Right ventricle myocardium superior (tissue), 1 donor: Measurements from ENCODE around the gene PRM2. TPM values are rescaled to one million over a fixed set of nuclear protein-coding genes. Genes with fewer than 3 reads are reported as not detected.

Experiments used
- ATAC-seq: fragments of 200-7000 bp; cut with Tn5 transposase; one replicate; pipeline ENCODE4 v1.9.1; 2020; ENCODE audit warnings: mild to moderate bottlenecking; ENCODE audit not compliant: poor library complexity
- DNase-seq: peaks from one replicate; pipeline ENCODE4 v3.0.0-alpha.2; 2020
- intact Hi-C: fragments of 100-400 bp; cut with DNase I; formaldehyde crosslinking; loops from one replicate; pipeline ENCODE4 v1.11.2; 2022
- total RNA-seq: library from RNA; stranded (reverse); fragmentation: NEBNext Ultra II Directional; extraction: Animal tissue kit (Norgen Biotek cat#: 25700); gene quantifications from one replicate; pipeline ENCODE4 v1.2.1, GENCODE V29; 2021
- donor health status: DM: no; HTN: yes; CAD: no; lungs with severe emphysema.

Gene PRM2
- total RNA-seq, 1 donor from 2014 or later, result not detected

DNA sequence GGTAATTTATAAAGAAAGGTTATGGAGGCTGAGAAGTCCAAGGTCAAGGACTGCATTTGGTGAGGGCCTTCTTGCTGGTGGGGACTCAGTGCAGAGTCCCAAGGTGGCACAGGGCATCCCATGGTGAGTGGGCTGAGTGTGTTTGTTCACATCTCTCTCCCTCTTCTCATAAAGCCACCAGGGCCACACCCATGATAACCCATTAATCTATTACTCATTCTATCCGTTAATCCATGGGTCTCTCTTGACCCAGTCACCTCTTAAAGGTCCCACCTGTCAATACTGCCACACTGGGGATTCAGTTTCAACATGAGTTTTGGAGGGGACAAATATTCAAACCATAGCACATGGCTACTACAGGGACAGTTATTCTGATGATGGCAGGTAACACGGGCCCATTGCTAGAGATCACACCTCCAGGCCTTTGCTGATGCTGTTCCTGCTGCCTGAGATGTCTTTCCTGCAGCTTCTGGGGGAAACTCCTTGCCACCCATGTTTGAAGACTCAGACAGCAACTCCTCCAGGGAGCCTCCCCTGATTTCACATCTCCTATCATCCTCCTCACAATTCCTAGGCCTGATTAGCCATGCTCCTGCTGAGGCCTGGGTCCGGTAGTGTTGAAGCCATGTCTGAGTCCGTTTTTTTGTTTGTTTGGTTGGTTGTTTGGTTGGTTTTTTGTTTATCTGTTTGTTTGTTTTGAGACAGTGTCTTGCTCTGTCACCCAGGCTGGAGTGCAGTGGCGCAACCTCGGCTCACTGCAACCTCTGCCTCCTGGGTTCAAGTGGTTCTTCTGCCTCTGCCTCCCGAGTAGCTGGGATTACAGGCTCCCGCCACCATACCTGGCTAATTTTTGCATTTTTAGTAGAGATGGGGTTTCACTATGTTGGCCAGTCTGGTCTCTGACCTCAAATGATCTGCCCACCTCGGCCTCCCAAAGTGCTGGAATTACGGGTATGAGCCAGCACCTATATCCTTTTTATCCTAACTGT, 36.3 kb downstream of the PRM2 start:
- DNase-seq (no peak), ATAC-seq (no peak)
- intact Hi-C loops, result no loop called here

DNA sequence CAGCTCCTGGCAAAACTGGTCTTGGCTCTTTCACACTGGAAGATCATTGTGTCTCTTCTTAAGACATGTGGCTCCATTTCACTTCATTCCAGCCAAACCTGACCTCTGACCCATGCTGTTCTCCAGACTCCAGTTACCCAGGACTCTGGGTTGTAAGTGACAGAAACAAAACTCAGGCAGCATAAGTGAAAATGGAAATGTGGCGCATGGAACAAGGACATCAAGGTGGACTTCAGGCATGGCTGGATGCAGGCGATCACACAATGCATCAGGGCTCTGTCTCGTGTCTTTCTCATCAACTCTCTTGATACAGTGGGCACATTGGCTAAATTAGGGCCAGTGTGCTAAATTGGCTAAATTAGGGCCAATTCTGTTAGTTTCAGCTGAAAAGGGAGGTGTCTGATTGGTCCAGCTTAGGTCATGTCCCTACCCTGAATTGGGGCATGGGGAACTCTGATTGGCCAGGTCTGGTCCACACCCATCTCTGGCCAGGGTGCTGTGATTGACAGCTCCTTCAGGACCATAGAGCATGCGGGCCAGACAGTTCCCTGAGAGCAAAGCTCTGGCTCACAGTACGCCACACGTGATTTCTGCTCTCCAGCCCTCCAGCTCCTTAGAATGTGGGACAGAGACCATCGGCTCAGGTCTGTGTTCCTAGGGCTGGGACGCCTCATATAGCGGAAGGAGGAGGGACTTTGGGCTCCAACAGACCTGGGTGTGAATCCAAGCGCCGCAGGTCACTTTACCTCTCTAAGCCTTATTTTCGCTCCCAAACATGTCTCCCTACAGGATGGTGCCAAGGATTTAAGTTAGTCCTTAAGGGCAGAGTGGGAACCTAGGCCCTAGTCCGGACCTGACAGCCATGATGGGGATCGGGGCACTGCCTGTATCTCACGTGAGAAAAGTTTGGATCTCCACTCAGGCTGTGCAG, 37.7 kb downstream of the PRM2 start:
- ATAC-seq (no peak), DNase-seq (no peak)
- intact Hi-C loops, result no loop called here

DNA sequence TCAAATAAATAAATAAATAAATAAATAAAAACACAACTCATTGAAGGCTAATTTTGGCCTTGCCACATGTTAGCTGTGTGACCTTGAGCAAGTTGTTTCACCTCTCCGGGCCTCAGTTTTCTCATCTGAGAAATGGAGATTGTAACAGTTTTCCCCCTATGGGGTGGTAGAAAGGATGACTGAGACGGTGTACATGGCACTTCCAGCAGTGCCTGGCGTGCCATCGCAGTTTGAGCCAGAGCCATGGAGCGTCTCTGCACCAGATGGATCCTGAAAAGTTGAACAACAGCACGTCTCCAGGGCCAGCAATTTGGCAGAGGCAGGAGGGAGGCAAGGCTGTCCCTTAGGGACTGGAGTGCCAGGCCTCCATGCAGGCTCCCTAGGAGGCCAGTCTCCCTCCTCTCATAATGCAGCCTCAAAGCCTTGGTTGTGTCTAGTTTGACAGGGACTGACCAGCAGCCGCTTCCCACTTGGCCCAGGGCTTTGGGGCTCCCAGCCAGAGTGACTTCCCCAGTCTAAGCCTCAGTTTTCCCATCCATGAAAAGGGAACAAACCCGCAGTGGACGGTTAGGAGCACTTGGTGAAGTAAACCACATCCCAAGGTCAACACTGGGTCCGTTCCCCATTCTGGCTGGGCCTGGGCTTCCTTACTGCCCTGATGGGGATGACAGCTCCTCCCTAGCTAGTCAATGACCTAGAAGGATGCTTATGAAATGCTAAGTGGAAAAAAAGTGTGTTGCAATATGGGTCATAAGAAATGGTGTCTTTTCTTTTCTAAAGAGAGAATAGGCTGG, 39.6 kb downstream of the PRM2 start:
- DNase-seq (no peak), ATAC-seq (no peak)
- intact Hi-C loops, result no loop called here

DNA sequence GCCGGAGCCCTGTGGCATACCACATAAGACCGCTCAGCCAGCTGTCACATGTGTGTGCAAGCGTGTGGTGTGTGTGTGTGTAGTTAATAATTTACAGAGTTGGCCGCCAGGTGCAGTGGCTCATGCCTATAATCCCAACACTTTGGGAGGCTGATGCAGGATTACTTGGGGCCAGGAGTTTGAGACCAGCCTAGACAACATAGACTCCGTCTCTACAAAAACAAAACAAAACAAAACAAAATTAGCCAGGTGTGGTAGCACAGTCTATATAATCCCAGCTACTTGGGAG, 40.6 kb downstream of the PRM2 start:
- ATAC-seq (no peak), DNase-seq (no peak)
- intact Hi-C loops, result no loop called here

DNA sequence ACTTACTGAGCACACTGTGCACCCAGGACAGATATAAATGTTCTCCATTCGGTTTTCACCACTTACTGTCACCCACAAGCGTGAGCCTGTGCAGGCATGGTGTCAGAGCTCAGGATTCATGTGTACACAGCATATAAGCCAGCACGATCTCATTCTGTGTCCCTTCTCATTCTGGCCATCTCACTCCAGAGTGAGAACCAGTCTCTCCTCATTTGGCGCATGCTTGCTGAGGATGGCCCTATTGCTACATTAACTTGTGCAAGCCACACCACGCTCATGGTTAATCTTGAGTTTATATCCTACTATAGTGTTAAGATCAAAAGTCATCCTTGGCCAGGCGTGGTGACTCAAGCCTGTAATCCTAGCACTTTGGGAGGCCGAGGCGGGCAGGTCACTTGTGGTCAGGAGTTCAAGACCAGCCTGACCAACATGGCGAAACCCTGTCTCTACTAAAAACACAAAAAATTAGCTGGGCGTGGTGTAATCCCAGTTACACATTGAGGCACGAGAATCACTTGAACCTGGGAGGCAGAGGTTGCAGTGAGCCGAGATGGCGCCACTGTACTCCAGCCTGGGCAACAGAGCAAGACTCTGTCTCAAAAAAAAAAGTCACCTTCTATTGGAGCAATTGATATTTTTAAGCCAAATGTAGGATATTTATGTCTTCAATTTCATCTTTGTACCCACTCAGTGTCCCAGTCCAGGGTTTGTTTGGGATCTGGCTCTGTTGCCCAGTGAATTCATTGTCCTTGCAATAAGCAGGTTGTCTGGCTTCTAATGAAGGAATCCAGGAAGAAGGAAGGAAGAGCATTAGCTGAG, 41.2 kb downstream of the PRM2 start:
- no peak for DNase-seq
- intact Hi-C loops, result no loop called here
- ATAC-seq, result peak; percentile 47

DNA sequence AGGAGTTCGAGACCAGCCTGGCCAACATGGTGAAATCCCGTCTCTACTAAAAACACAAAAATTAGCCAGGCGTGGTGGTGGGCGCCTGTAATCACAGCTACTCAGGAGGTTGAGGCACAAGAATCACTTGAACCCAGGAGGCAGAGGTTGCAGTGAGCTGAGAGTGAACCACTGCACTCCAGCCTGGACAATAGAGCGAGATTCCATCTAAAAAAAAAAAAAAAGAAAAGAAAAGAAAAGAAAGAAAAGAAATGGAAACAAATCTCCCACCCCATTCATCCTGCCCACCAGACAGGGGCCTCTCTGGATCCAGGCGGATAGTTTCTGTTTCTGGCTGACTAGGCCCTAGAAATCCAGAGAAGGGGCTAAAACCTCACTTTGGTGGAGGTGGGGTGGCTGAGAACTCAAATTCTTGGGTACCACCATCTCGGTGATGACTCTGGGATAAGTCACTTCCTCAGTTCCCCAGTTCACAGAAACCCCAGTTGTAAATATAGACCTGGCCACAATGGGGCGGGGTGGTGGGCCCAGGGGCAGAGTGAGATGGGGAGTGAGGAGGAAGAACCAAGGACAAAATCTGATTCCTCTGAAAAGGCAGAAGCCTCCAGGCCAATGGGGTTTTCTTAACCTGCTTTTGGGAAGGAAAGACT, 42.4 kb downstream of the PRM2 start:
- DNase-seq, result no peak
- intact Hi-C loops, result no loop called here
- no peak for ATAC-seq

DNA sequence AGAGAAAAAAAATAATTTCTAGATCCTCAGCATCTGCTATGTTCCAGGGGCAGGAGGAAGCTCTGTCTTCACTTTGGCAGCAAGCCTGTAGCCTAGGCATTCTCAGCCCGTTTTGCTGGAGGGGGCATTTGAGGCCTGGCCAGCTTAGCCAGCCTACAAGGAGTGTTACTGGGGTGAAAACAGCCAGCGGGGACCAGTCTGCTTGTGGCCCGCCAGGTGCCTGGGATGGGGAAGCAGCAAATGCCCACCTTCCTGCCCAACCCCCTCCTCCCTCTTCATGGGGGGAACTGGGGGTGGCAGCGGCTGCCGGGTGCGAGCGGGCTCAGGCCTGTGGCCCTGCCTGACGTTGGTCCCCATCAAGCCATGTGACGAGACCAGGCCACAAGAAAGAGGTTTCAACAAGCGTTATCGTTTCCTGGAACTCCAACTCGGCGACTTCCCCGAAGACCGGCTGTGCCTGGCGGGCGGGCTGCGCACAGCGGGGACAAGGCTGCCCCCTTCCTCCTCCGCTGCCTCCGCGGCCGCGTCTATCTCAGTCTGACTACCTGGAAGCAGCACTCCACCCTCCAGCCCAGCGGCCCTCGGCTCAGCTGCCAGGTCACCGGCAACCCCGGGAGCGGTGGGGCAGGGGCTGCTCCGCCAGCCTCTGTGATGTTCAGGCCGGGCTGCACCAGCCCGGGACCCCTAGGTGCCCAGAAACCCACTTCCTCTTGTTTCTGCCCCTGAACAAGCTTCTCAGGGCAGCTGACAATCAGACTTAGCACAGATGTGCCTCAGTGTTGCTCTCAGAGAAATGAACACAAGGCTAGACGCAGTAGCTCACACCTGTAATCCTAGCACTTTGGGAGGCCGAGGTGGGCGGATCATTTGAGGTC, 43.2 kb downstream of the PRM2 start:
- DNase-seq (peak; percentile 65), ATAC-seq (peak; percentile 61)
- intact Hi-C loops, result no loop called here

DNA sequence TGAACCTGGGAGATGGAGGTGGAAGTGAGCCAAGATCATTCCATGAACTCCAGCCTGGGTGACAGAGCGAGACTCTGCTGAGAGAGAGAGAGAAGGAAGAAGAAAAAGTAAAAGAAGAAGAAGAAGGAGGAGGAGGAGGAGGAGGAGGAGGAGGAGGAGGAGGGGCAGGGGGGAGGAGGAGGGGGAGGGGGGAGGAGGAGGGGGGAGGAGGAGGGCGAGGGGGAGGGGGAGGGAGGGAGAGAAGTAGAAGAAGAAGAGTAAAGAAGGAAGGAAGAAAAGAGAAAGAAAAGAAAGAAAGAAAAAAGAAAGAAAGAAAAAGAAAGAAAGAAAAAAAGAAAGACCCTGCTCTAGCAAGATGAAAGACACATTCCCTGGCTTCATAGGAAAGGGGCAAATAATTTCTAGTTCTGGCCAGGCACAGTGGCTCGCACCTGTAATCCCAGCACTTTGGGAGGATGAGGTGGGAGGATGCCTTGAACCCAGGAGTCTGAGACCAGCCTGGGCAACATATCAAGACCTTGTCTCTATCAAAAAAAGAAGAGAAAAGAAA, 43.9 kb downstream of the PRM2 start:
- DNase-seq, result no peak
- ATAC-seq, result no peak
- intact Hi-C loops, result no loop called here

DNA sequence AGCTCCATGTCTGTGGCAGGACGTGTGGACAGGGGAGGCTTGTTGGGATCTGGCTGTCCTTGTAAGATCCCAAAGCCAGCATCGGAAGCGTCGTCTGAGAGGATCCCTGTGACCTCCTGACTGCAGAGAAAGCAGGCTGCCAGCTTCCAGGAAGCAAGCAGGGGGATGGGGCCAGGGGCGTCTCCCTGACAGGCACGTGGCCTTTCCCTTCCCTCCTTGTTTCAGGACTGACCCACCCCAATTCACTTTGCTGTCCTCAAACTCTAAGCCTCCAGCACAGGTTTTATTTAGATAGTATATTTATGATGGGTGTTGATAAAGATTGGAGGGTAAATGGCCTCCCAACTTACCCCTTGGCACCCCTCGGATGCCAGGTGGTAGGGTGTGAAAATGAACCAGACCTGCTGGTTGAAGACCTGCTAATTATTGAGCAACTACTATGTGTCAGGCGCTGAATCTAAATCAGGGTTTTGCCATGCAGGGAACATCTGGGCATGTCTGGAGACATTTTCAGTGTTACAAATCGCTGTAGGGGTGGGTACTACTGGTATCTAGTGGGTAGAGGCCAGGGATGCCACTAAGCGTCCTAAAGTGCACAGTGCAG, 44.8 kb downstream of the PRM2 start:
- no peak for ATAC-seq
- DNase-seq, result no peak
- intact Hi-C loops, result no loop called here

DNA sequence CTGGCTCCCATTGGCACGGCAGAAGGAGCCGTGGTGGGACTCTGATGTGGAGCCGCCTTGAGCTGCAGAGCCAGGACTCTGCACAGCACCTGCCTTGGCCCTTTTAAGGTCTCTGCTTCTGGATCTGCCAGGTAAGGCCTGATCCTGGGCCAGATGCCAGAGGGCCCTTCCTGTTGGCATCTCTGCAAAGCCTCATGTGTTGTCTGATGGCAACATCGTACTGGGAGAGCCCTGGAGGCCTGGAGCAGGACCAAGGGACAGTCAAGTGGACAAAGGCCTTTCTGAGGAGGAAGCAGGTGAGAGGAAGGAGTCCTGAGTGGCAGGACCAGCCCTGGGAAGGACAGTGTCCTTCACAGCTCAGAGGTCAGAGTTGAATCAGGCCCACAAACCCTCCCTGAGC, 46.4 kb downstream of the PRM2 start:
- ATAC-seq (no peak), DNase-seq (no peak)
- intact Hi-C loops, result no loop called here

DNA sequence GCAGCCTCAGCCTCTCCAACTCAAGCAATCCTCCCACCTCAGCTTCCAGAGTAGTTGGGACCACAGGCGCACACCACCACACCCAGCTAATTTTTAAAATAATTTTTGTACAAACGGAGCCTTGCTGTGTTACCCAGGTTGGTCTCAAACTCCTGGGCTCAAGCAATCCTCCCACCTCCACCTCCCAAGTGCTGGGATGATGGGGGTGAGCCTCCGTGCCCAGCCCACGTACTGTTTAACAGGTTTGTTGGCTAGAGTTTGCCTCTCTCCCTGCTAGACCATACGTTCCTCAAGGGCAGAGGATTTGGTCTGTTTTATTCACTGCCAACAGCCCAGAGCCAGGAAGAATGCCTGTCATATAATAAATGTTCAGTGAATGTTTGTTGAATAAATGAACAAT, 46.8 kb downstream of the PRM2 start:
- intact Hi-C loops, result no loop called here
- DNase-seq (no peak), ATAC-seq (no peak)

DNA sequence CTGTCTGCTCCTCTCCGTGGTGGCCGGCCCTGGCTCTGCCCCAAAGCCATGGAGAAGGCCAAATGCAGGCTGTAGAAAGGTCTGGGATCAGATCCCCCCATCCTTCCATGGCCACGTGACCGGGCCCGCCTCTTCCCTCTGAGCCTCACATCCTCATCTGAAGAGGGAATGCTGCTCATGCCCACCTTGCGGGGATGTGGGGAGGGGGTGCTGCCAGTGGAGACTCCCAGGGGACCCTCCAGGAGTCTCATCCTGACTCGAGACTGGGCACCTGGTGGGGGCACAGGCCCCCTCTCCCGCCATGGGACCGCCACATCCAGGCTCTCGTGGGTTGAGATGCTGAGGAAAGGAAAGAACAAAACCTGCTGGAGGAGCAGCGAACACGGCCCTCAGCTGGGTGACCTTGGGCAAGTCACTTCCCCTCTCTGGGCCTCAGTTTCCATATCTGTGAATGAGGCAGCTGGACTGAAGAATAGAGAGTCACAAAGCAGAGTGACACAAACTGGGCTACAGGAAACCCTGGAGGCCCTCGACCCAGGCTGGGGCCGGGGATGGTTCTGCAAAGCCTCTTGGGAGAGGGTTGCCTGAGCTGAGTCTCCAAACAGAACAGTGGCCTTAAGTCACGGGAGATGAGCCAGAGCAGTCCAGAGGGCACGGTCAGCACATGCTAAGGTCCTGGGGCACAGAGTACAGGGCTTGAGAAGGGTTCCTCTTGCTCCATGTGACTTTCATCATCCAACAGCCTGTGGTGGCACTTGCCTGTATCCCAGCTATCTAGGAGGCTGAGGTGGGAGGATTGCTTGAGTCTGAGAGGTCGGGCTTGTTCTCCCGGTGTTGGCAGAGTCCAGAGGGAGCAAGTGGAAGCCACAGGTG, 50.4 kb downstream of the PRM2 start:
- ATAC-seq (no peak), DNase-seq (no peak)
- intact Hi-C loops, result no loop called here
